Activated CD4-positive, alpha-beta T cell treated with anti-CD3 and anti-CD28 coated beads, Interleukin-2, amount 50 U/mL, for 16 hours (primary cell): ENCODE results near the gene ZNF107.
"Not testable (repeated sequence)": the region's sequence is repeated elsewhere in the genome, so short reads cannot be mapped to it uniquely, and the experiment has no call there.

Experiments used
- DNase-seq: peaks from one replicate; pipeline ENCODE4 v3.0.0-alpha.2; 2020

The ZNF107 gene

GRCh38 chr7:64651203-64651602 is 14.7 kb upstream of the ZNF107 start:
- DNase-seq: no peak

- no peak for DNase-seq
Measured at GRCh38 chr7:64651632-64652165, 14.2 kb upstream of the ZNF107 start.

- no peak for DNase-seq
Measured at GRCh38 chr7:64653721-64654401, 12.1 kb upstream of the ZNF107 start.

GRCh38 chr7:64654796-64655548 is 11.0 kb upstream of the ZNF107 start:
- DNase-seq: no peak

GRCh38 chr7:64655811-64656210 is 10.1 kb upstream of the ZNF107 start:
- DNase-seq: no peak

GRCh38 chr7:64656489-64656888 is 9.4 kb upstream of the ZNF107 start:
- DNase-seq: no peak

- DNase-seq: not testable (repeated sequence)
Measured at GRCh38 chr7:64662091-64662490, 3.8 kb upstream of the ZNF107 start.

- no peak for DNase-seq
Measured at GRCh38 chr7:64666663-64667050, 724 bp downstream of the ZNF107 start.

- no peak for DNase-seq
Measured at GRCh38 chr7:64667311-64667710, 1.4 kb downstream of the ZNF107 start.

GRCh38 chr7:64672414-64672813 is 6.5 kb downstream of the ZNF107 start:
- no peak for DNase-seq

- no peak for DNase-seq
Measured at GRCh38 chr7:64685091-64685490, 19.2 kb downstream of the ZNF107 start.

GRCh38 chr7:64685741-64686140 is 19.8 kb downstream of the ZNF107 start:
- no peak for DNase-seq

- peak; percentile 3 for DNase-seq
Measured at GRCh38 chr7:64686493-64687184, 20.7 kb downstream of the ZNF107 start.

- no peak for DNase-seq
Measured at GRCh38 chr7:64687249-64687648, 21.3 kb downstream of the ZNF107 start.

- no peak for DNase-seq
Measured at GRCh38 chr7:64688988-64689387, 23.1 kb downstream of the ZNF107 start.

GRCh38 chr7:64691831-64692230 is 25.9 kb downstream of the ZNF107 start:
- no peak for DNase-seq

- DNase-seq: not testable (repeated sequence)
Measured at GRCh38 chr7:64697863-64698262, 31.9 kb downstream of the ZNF107 start.

GRCh38 chr7:64706625-64707292 is 40.8 kb downstream of the ZNF107 start:
- no peak for DNase-seq

GRCh38 chr7:64717896-64718295 is 52.0 kb downstream of the ZNF107 start:
- DNase-seq: not testable (repeated sequence)

GRCh38 chr7:64729089-64729848 is 63.3 kb downstream of the ZNF107 start:
- no peak for DNase-seq

- no peak for DNase-seq
Measured at GRCh38 chr7:64733550-64734240, 67.8 kb downstream of the ZNF107 start.

GRCh38 chr7:64736575-64736974 is 70.6 kb downstream of the ZNF107 start:
- DNase-seq: no peak
